HL-60 (cell line): ENCODE data around the gene S100A9.

Source experiments
- DNase-seq, 2 experiments: peaks; one replicate each; pipeline ENCODE4 v3.0.0-alpha.2; 2010 to 2020; ENCODE audit warnings: low read depth in 1 of 2, low spot score in 1 of 2
- H3K27ac ChIP-seq: fragments of 250-450 bp; sonication (Bioruptor Pico); replicated peaks from 2 replicates; pipeline ENCODE4 v1.5.1; 2020; ENCODE audit warnings: mild to moderate bottlenecking, moderate library complexity
- H3K27me3 ChIP-seq: fragments of 250-450 bp; sonication (Bioruptor Pico); 2 replicates; pipeline ENCODE4 v1.5.1; 2021; ENCODE audit warnings: mild to moderate bottlenecking, moderate library complexity; ENCODE audit not compliant: insufficient read depth, poor library complexity, severe bottlenecking
- H3K4me3 ChIP-seq: replicated peaks from 2 replicates; pipeline ENCODE4 v1.5.1; 2011; ENCODE audit warnings: mild to moderate bottlenecking, control low read depth, low read length; ENCODE audit not compliant: insufficient read depth
- GABPA ChIP-seq: IDR thresholded peaks from 2 replicates; pipeline ENCODE4 v1.6.1; 2012; ENCODE audit warnings: low read depth
- POLR2AphosphoS5 ChIP-seq: IDR thresholded peaks from 2 replicates; pipeline ENCODE4 v1.6.1; 2012; ENCODE audit warnings: low read depth
- SPI1 ChIP-seq: IDR thresholded peaks from 2 replicates; pipeline ENCODE4 v1.6.1; 2012; ENCODE audit warnings: low read depth, mild to moderate bottlenecking, borderline replicate concordance
- TF ChIP-seq, protein P1 (sequence below): IDR thresholded peaks from 2 replicates; pipeline ENCODE4 v1.6.1; 2012; ENCODE audit warnings: low read depth; ENCODE audit not compliant: insufficient replicate concordance
- TF ChIP-seq, protein P2 (sequence below): IDR thresholded peaks from one replicate; pipeline ENCODE4 v1.5.1; 2011; ENCODE audit warnings: low read length, control low read depth, inconsistent platforms; ENCODE audit not compliant: insufficient read depth

Gene S100A9

DNA sequence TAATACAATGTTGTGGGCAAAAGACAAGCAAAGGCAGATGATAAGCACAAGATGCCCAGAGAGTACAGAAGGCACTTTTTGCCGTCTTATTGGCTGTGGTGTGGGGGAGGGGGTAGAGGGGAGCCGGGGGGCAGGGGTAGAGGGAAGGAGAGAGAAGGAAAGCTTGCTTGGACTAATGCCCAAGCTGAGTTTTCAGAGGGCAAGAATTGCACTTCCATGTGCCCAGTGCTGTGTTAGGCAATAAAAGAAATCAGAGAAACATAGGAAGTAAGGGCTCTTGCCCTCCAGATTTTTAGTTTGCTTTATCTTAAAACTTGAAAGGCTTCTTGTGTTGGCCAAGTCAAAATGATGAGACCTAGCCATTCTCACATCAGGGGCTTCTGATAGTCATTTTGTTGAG, 9.4 kb downstream of the S100A9 start:
- no peak for DNase-seq
- peak overlapping the region; percentile 73; the same call in 1 of the 2 replicates for H3K27ac ChIP-seq
- H3K27me3 ChIP-seq = no peaks in the 10 kb centered on the region
- H3K4me3 ChIP-seq = no peak overlapping the region
- TF ChIP-seq, protein P1, sequence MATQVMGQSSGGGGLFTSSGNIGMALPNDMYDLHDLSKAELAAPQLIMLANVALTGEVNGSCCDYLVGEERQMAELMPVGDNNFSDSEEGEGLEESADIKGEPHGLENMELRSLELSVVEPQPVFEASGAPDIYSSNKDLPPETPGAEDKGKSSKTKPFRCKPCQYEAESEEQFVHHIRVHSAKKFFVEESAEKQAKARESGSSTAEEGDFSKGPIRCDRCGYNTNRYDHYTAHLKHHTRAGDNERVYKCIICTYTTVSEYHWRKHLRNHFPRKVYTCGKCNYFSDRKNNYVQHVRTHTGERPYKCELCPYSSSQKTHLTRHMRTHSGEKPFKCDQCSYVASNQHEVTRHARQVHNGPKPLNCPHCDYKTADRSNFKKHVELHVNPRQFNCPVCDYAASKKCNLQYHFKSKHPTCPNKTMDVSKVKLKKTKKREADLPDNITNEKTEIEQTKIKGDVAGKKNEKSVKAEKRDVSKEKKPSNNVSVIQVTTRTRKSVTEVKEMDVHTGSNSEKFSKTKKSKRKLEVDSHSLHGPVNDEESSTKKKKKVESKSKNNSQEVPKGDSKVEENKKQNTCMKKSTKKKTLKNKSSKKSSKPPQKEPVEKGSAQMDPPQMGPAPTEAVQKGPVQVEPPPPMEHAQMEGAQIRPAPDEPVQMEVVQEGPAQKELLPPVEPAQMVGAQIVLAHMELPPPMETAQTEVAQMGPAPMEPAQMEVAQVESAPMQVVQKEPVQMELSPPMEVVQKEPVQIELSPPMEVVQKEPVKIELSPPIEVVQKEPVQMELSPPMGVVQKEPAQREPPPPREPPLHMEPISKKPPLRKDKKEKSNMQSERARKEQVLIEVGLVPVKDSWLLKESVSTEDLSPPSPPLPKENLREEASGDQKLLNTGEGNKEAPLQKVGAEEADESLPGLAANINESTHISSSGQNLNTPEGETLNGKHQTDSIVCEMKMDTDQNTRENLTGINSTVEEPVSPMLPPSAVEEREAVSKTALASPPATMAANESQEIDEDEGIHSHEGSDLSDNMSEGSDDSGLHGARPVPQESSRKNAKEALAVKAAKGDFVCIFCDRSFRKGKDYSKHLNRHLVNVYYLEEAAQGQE = no peak
- TF ChIP-seq SPI1 (no peak), GABPA (no peak), POLR2AphosphoS5 (no peak)
- TF ChIP-seq, protein P2, sequence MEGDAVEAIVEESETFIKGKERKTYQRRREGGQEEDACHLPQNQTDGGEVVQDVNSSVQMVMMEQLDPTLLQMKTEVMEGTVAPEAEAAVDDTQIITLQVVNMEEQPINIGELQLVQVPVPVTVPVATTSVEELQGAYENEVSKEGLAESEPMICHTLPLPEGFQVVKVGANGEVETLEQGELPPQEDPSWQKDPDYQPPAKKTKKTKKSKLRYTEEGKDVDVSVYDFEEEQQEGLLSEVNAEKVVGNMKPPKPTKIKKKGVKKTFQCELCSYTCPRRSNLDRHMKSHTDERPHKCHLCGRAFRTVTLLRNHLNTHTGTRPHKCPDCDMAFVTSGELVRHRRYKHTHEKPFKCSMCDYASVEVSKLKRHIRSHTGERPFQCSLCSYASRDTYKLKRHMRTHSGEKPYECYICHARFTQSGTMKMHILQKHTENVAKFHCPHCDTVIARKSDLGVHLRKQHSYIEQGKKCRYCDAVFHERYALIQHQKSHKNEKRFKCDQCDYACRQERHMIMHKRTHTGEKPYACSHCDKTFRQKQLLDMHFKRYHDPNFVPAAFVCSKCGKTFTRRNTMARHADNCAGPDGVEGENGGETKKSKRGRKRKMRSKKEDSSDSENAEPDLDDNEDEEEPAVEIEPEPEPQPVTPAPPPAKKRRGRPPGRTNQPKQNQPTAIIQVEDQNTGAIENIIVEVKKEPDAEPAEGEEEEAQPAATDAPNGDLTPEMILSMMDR = no peak

DNA sequence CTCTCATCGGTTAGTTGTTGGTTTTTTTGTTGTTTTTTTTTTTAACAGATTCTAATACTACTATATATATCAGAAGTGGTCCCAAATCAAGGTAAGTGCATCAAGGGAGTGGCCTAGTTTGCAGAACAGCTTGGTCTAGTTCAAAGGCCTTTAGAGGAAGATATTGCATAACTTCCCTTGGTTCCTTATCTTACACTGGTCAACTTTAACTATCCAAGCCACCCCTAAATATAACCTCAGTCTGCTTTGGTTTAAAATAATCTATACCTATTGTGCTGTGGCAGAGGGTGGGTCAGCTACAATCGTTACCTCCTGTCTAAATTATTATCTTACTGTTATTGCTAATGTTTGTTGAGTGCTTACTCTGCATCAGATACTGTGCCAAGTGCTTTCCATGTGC, 10.8 kb downstream of the S100A9 start:
- Histone ChIP-seq H3K27ac (no peak overlapping the region), H3K27me3 (peaks cover 4% of the 10 kb centered on the region), H3K4me3 (no peak overlapping the region)
- TF ChIP-seq, protein P2 = no peak
- TF ChIP-seq, protein P1 = no peak
- TF ChIP-seq POLR2AphosphoS5 (no peak), GABPA (no peak), SPI1 (no peak)
- DNase-seq = peak in 1 of 2 experiments; percentile 55

DNA sequence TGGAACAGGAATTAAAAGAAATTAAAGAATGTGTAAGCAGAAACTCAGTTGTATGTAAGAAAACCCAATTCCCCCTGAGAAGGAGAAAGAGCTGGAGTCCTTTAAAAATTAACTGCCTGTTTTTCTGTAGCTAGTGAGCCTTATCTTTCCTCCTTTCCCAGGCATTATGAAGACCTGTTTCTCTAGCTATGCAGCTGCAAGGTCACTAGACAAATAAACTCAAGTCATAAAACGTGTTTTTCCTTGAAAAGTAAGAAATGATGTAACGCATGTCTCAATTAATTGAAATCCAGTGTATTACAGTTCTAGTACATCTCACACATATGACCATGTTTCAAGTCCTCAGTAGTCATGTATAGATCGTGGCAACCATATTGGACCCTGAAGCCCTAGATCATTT, 12.5 kb downstream of the S100A9 start:
- TF ChIP-seq, protein P2 = no peak
- TF ChIP-seq, protein P1 = no peak
- TF ChIP-seq POLR2AphosphoS5 (no peak), GABPA (no peak), SPI1 (no peak)
- H3K27ac ChIP-seq = no peak overlapping the region
- no peak overlapping the region for H3K4me3 ChIP-seq
- H3K27me3 ChIP-seq = peaks cover 4% of the 10 kb centered on the region
- DNase-seq = no peak
